HL-60 (cell line): ENCODE data around the gene ITGB5.

Source experiments
- GABPA ChIP-seq: IDR thresholded peaks from 2 replicates; pipeline ENCODE4 v1.6.1; 2012; ENCODE audit warnings: low read depth
- POLR2AphosphoS5 ChIP-seq: IDR thresholded peaks from 2 replicates; pipeline ENCODE4 v1.6.1; 2012; ENCODE audit warnings: low read depth
- TF ChIP-seq, protein P1 (sequence below): IDR thresholded peaks from one replicate; pipeline ENCODE4 v1.5.1; 2011; ENCODE audit warnings: low read length, control low read depth, inconsistent platforms; ENCODE audit not compliant: insufficient read depth
- TF ChIP-seq, protein P2 (sequence below): IDR thresholded peaks from 2 replicates; pipeline ENCODE4 v1.6.1; 2012; ENCODE audit warnings: low read depth; ENCODE audit not compliant: insufficient replicate concordance

DNA sequence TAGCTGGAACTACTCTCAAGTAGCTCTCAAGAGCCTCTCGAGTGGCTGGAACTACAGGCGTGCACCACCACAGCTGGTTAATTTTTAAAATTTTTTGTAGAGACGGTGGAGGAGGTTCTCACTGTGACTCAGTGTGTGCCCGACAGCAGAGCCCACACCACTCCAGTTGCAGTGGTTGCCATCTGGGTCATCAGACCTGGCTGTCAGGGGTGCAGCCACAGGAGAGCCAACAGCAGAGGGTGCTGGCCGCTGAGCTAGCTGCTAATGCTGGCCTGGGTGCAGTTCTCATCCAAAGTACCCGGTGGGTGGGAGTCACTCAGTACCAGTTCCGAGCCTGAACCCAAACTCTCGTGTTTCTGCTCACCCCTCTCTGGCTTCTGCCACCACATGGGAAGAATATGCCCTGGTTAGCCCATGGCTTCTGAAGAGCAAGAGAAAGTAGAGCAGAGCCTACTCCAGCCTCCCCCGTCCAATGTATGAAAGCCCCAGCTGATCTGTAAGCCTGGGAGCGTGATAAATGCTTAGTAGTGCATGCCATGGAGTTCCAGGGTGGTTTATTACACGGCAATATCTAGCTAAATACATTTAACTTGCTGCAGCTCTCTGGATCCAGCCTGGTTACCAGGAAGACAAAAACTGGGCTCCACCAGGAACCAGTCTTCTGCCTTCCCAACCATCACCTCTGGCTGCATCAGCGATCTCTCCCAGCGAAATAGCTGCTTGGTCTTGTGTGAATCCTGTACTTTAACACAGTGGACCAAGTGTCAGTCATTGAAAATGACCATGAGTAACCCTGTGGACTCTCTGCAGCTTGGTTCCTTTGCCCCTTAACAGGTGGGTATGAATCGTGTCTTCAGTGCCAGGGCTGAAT, 139.8 kb downstream of the ITGB5 start:
- TF ChIP-seq, protein P1, sequence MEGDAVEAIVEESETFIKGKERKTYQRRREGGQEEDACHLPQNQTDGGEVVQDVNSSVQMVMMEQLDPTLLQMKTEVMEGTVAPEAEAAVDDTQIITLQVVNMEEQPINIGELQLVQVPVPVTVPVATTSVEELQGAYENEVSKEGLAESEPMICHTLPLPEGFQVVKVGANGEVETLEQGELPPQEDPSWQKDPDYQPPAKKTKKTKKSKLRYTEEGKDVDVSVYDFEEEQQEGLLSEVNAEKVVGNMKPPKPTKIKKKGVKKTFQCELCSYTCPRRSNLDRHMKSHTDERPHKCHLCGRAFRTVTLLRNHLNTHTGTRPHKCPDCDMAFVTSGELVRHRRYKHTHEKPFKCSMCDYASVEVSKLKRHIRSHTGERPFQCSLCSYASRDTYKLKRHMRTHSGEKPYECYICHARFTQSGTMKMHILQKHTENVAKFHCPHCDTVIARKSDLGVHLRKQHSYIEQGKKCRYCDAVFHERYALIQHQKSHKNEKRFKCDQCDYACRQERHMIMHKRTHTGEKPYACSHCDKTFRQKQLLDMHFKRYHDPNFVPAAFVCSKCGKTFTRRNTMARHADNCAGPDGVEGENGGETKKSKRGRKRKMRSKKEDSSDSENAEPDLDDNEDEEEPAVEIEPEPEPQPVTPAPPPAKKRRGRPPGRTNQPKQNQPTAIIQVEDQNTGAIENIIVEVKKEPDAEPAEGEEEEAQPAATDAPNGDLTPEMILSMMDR, result no peak
- TF ChIP-seq POLR2AphosphoS5 (no peak), GABPA (no peak)
- TF ChIP-seq, protein P2, sequence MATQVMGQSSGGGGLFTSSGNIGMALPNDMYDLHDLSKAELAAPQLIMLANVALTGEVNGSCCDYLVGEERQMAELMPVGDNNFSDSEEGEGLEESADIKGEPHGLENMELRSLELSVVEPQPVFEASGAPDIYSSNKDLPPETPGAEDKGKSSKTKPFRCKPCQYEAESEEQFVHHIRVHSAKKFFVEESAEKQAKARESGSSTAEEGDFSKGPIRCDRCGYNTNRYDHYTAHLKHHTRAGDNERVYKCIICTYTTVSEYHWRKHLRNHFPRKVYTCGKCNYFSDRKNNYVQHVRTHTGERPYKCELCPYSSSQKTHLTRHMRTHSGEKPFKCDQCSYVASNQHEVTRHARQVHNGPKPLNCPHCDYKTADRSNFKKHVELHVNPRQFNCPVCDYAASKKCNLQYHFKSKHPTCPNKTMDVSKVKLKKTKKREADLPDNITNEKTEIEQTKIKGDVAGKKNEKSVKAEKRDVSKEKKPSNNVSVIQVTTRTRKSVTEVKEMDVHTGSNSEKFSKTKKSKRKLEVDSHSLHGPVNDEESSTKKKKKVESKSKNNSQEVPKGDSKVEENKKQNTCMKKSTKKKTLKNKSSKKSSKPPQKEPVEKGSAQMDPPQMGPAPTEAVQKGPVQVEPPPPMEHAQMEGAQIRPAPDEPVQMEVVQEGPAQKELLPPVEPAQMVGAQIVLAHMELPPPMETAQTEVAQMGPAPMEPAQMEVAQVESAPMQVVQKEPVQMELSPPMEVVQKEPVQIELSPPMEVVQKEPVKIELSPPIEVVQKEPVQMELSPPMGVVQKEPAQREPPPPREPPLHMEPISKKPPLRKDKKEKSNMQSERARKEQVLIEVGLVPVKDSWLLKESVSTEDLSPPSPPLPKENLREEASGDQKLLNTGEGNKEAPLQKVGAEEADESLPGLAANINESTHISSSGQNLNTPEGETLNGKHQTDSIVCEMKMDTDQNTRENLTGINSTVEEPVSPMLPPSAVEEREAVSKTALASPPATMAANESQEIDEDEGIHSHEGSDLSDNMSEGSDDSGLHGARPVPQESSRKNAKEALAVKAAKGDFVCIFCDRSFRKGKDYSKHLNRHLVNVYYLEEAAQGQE, result no peak
